ENCODE measurements around the gene TMEM37. TPM values are rescaled to one million over a fixed set of nuclear protein-coding genes. Genes with fewer than 3 reads are reported as not detected.
A peak's percentile ranks its signal among the peaks of the same experiment; 100 is the strongest.

The TMEM37 gene
- total and polyA plus RNA-seq, 2 of the 13 experiments (the other 11 are each of a cell fraction or from before 2014, with no cell fraction given) = 37.7 to 115 TPM

GRCh38 chr2:119441376-119442225, 9.9 kb downstream of the TMEM37 start (continued):
- TF ChIP-seq ZNF441 (CRISPR knock-in tag; IDR thresholded peaks at IDR 0.05; ENCODE audit: borderline replicate concordance) (no peak), ZNF629 (CRISPR knock-in tag; conservative IDR thresholded peaks at IDR 0.05) (no peak), KAT7 (CRISPR knock-in tag; IDR thresholded peaks at IDR 0.05; ENCODE audit: borderline replicate concordance) (no peak), KLF11 (CRISPR knock-in tag; IDR thresholded peaks at IDR 0.05) (no peak), ZBTB8A (CRISPR knock-in tag; IDR thresholded peaks at IDR 0.05; ENCODE audit: borderline replicate concordance, low read depth) (no peak), ELF1 (CRISPR knock-in tag; IDR thresholded peaks at IDR 0.05) (no peak), AGO1 (IDR thresholded peaks at IDR 0.05; ENCODE audit: low read depth, low read length, poor library complexity, severe bottlenecking) (peak; percentile 37), ZNF263 (CRISPR knock-in tag; IDR thresholded peaks at IDR 0.05) (no peak), ZNF460 (CRISPR knock-in tag; IDR thresholded peaks at IDR 0.05; ENCODE audit: borderline replicate concordance) (no peak), CBFB (CRISPR knock-in tag; IDR thresholded peaks at IDR 0.05) (no peak), KDM1A (CRISPR knock-in tag; IDR thresholded peaks at IDR 0.05) (no peak), POLR2G (IDR thresholded peaks at IDR 0.05; ENCODE audit: low read depth, low read length) (peak; percentile 62; the same call in 1 of the 2 replicates), ATF7 (IDR thresholded peaks at IDR 0.05) (no peak), ATF7 (CRISPR knock-in tag; IDR thresholded peaks at IDR 0.05) (no peak), KDM2A (CRISPR knock-in tag; IDR thresholded peaks at IDR 0.05; ENCODE audit: borderline replicate concordance, low read depth) (peak; percentile 12; the same call in 1 of the 2 replicates), ZNF234 (CRISPR knock-in tag; conservative IDR thresholded peaks at IDR 0.05) (no peak), ZNF296 (CRISPR knock-in tag; conservative IDR thresholded peaks at IDR 0.05) (no peak), ZNF503 (CRISPR knock-in tag; IDR thresholded peaks at IDR 0.05) (no peak), BHLHE40 (IDR thresholded peaks at IDR 0.05; ENCODE audit: low read length) (no peak), TAF15 (IDR thresholded peaks at IDR 0.05; ENCODE audit: low read depth, low read length, poor library complexity, severe bottlenecking) (no peak)
- TF ChIP-seq, protein P1, sequence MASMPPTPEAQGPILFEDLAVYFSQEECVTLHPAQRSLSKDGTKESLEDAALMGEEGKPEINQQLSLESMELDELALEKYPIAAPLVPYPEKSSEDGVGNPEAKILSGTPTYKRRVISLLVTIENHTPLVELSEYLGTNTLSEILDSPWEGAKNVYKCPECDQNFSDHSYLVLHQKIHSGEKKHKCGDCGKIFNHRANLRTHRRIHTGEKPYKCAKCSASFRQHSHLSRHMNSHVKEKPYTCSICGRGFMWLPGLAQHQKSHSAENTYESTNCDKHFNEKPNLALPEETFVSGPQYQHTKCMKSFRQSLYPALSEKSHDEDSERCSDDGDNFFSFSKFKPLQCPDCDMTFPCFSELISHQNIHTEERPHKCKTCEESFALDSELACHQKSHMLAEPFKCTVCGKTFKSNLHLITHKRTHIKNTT (CRISPR knock-in tag; IDR thresholded peaks at IDR 0.05) = no peak
- TF ChIP-seq, protein P2, sequence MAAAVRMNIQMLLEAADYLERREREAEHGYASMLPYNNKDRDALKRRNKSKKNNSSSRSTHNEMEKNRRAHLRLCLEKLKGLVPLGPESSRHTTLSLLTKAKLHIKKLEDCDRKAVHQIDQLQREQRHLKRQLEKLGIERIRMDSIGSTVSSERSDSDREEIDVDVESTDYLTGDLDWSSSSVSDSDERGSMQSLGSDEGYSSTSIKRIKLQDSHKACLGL (CRISPR knock-in tag; IDR thresholded peaks at IDR 0.05) = 0 out of 2 replicates have a peak, but pooled peaks have one; percentile 15
- TF ChIP-seq, protein P3, sequence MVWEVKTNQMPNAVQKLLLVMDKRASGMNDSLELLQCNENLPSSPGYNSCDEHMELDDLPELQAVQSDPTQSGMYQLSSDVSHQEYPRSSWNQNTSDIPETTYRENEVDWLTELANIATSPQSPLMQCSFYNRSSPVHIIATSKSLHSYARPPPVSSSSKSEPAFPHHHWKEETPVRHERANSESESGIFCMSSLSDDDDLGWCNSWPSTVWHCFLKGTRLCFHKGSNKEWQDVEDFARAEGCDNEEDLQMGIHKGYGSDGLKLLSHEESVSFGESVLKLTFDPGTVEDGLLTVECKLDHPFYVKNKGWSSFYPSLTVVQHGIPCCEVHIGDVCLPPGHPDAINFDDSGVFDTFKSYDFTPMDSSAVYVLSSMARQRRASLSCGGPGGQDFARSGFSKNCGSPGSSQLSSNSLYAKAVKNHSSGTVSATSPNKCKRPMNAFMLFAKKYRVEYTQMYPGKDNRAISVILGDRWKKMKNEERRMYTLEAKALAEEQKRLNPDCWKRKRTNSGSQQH (CRISPR knock-in tag; IDR thresholded peaks at IDR 0.05; ENCODE audit: low read depth) = no peak

Data from HepG2 (cell line).